ENCODE data around the gene TNXB.

DNA sequence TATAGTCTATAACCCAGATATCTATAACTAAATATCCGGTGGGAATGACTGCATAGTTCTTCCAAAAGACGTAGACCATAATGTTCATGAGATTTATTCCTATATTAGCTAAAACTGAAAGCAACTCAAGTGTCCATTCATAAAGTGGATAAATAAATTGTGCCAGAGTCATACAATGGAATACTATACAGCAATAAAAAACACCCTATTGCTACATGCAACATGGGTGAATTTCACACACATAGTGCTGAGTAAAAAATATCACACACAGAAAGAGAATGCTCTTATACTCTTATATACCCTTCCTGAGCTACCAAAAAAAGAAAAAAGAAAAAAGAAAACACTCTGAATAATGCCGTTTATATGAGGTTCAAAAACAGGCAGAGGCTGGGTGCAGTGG, 6.9 kb downstream of the TNXB start:
- TF ChIP-seq EZH2 (IDR thresholded peaks at IDR 0.05; ENCODE audit: low read length, missing control alignments): no peak
- TF ChIP-seq, protein P1, sequence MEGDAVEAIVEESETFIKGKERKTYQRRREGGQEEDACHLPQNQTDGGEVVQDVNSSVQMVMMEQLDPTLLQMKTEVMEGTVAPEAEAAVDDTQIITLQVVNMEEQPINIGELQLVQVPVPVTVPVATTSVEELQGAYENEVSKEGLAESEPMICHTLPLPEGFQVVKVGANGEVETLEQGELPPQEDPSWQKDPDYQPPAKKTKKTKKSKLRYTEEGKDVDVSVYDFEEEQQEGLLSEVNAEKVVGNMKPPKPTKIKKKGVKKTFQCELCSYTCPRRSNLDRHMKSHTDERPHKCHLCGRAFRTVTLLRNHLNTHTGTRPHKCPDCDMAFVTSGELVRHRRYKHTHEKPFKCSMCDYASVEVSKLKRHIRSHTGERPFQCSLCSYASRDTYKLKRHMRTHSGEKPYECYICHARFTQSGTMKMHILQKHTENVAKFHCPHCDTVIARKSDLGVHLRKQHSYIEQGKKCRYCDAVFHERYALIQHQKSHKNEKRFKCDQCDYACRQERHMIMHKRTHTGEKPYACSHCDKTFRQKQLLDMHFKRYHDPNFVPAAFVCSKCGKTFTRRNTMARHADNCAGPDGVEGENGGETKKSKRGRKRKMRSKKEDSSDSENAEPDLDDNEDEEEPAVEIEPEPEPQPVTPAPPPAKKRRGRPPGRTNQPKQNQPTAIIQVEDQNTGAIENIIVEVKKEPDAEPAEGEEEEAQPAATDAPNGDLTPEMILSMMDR (conservative IDR thresholded peaks at IDR 0.05 in 1 of 2, IDR thresholded peaks at IDR 0.05 in 1 of 2; ENCODE audit: low read depth in 1 of 2, low read length in 2 of 2): no peak
